Measurements from ENCODE around the gene CCDC157.

DNA sequence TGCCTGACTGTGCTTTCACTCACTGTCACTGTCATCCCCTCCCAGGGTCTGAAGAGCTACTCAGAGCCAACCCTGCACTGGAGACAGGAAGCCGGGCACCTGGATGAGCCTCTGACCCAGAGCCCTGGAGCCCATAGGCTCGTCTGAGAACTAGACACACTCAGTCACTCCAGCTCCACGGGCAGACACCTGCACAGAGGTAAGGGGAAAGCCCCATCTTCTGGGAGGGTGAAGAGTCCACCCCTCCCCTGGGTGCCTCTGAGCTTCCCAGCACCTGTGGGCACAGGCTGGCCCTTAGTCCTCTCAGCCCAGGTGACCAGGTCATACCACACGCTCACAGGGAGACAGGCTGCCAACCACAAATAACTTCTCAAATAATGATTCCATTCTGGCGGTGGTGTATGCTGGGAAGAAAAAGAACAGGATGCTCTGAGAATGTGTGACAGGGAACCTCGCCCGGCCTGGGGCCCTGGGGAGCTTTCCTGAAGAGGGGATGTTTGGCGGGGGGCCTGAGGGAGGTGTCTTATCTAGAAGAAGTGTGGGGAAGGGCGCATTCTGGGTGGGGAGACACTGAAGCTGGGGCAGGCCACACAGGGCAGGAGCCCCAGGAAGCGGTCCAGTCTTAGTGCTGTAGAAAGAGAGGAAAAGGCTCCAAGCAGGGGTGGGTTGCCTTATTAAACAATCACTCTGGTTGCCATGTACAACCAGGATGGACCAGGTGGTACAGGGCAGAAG is 5.3 kb downstream of the CCDC157 start:
- TF ChIP-seq NRF1 (conservative IDR thresholded peaks at IDR 0.05; ENCODE audit: low read depth, low read length) (no peak), CTCF (IDR thresholded peaks at IDR 0.05 in 2 of 3, conservative IDR thresholded peaks at IDR 0.05 in 1 of 3; ENCODE audit: control insufficient read depth in 2 of 3, extremely low read depth in 1 of 3, insufficient read depth in 1 of 3, low read depth in 3 of 3, low read length in 3 of 3) (no peak), GABPA (IDR thresholded peaks at IDR 0.05; ENCODE audit: low read depth) (no peak), BHLHE40 (IDR thresholded peaks at IDR 0.05; ENCODE audit: borderline replicate concordance in 1 of 2, low read depth in 2 of 2, low read length in 1 of 2) (no peak), YY1 (IDR thresholded peaks at IDR 0.05; ENCODE audit: low read depth, low read length) (no peak), YBX1 (IDR thresholded peaks at IDR 0.05) (no peak), POLR2A (IDR thresholded peaks at IDR 0.05; ENCODE audit: low read depth, low read length) (no peak), TAF1 (IDR thresholded peaks at IDR 0.05; ENCODE audit: borderline replicate concordance, low read depth, low read length) (no peak)
- TF ChIP-seq, protein P1, sequence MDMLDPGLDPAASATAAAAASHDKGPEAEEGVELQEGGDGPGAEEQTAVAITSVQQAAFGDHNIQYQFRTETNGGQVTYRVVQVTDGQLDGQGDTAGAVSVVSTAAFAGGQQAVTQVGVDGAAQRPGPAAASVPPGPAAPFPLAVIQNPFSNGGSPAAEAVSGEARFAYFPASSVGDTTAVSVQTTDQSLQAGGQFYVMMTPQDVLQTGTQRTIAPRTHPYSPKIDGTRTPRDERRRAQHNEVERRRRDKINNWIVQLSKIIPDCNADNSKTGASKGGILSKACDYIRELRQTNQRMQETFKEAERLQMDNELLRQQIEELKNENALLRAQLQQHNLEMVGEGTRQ (IDR thresholded peaks at IDR 0.05; ENCODE audit: borderline replicate concordance, low read depth, low read length) = no peak
- TF ChIP-seq, protein P2, sequence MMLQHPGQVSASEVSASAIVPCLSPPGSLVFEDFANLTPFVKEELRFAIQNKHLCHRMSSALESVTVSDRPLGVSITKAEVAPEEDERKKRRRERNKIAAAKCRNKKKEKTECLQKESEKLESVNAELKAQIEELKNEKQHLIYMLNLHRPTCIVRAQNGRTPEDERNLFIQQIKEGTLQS (IDR thresholded peaks at IDR 0.05; ENCODE audit: borderline replicate concordance, extremely low read depth, low read depth, low read length) = no peak
